HEK293T (cell line): ENCODE measurements around the gene MLLT11.
"Not testable (repeated sequence)": the region's sequence is repeated elsewhere in the genome, so short reads cannot be mapped to it uniquely, and the experiment has no call there.

Experiments used
- CTCF ChIA-PET: fragments of 350-600 bp; formaldehyde crosslinking; extraction: SDS; loops from one replicate; lab custom pipeline; 2021; ENCODE audit warnings: antibody characterized with exemption, inconsistent platforms; lab: Yijun Ruan, JAX
- POLR2A ChIA-PET: fragments of 350-600 bp; formaldehyde crosslinking; extraction: SDS; loops from one replicate; lab custom pipeline; 2020; ENCODE audit warnings: antibody characterized with exemption, inconsistent platforms; lab: Yijun Ruan, JAX
- DNase-seq: peaks from one replicate; pipeline ENCODE4 v3.0.0; 2012; ENCODE audit warnings: mixed read lengths; ENCODE audit errors: extremely low spot score
- ARNT ChIP-seq: fragments of 450-650 bp; IDR thresholded peaks from 2 replicates; pipeline ENCODE4 v1.6.1; 2017; ENCODE audit warnings: mild to moderate bottlenecking
- BHLHE40 ChIP-seq: fragments of 450-650 bp; IDR thresholded peaks from 2 replicates; pipeline ENCODE4 v1.6.1; 2016; ENCODE audit warnings: mild to moderate bottlenecking, moderate library complexity, borderline replicate concordance
- CTBP1 ChIP-seq: fragments of 450-650 bp; IDR thresholded peaks from 2 replicates; pipeline ENCODE4 v1.6.1; 2016; ENCODE audit warnings: borderline replicate concordance
- ELF4 ChIP-seq: fragments of 450-650 bp; IDR thresholded peaks from 2 replicates; pipeline ENCODE4 v1.6.1; 2017; ENCODE audit warnings: antibody characterized with exemption
- FOXA1 ChIP-seq: fragments of 450-650 bp; IDR thresholded peaks from 2 replicates; pipeline ENCODE4 v1.6.1; 2016; ENCODE audit warnings: mild to moderate bottlenecking
- FOXK2 ChIP-seq: fragments of 450-650 bp; IDR thresholded peaks from 2 replicates; pipeline ENCODE4 v1.6.1; 2016; ENCODE audit warnings: mild to moderate bottlenecking
- FOXM1 ChIP-seq: fragments of 450-650 bp; IDR thresholded peaks from 2 replicates; pipeline ENCODE4 v1.6.1; 2017; ENCODE audit warnings: mild to moderate bottlenecking, borderline replicate concordance
- L3MBTL2 ChIP-seq: fragments of 450-650 bp; conservative IDR thresholded peaks from 2 replicates; pipeline ENCODE4 v1.6.1; 2016; ENCODE audit warnings: mild to moderate bottlenecking
- LEF1 ChIP-seq: fragments of 450-650 bp; IDR thresholded peaks from 2 replicates; pipeline ENCODE4 v1.6.1; 2017; ENCODE audit warnings: mild to moderate bottlenecking, borderline replicate concordance
- NFRKB ChIP-seq: fragments of 450-650 bp; IDR thresholded peaks from 2 replicates; pipeline ENCODE4 v1.6.1; 2016; ENCODE audit warnings: mild to moderate bottlenecking, moderate library complexity
- SP1 ChIP-seq: fragments of 450-650 bp; IDR thresholded peaks from 2 replicates; pipeline ENCODE4 v1.6.1; 2017
- SUZ12 ChIP-seq: fragments of 450-650 bp; IDR thresholded peaks from 2 replicates; pipeline ENCODE4 v1.6.1; 2016; ENCODE audit warnings: mild to moderate bottlenecking
- TARDBP ChIP-seq: fragments of 450-650 bp; IDR thresholded peaks from 2 replicates; pipeline ENCODE4 v1.6.1; 2016
- ZNF384 ChIP-seq: fragments of 450-650 bp; IDR thresholded peaks from 2 replicates; pipeline ENCODE4 v1.6.1; 2016
- TF ChIP-seq, protein P1 (sequence below): fragments of 450-650 bp; IDR thresholded peaks from 2 replicates; pipeline ENCODE4 v1.6.1; 2016

Gene MLLT11

DNA sequence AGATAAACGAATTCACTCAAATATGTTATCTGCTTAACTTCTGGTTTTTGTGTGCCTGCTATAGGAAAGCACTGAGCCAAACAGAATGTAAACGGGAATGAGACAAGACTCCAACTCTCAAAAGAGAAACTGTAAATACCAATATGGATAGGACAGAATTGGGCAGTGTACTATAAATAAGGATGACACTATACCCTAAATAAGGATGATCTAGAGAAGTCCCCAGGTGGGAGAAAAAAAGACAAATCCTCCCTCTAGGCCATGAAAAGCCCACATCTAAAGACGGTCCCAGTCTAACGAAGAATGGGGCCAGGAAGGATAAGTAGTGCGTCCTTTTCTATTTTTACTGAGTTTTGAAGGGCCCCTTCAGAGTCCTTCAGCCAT, 8.9 kb downstream of the MLLT11 start:
- DNase-seq: no peak
- POLR2A ChIA-PET: interaction anchor here (1.1 to 3.9 kb wide), 2 partner anchors 9 to 96 kb away, joined by 5 to 69 read pairs; partner anchors contain the start of genes CDC42SE1 and MLLT11
- CTCF ChIA-PET: no interaction called here
- TF ChIP-seq SUZ12 (no peak), FOXM1 (no peak), LEF1 (no peak), FOXK2 (no peak)

GRCh38 chr1:151070474-151071276, 10.5 kb downstream of the MLLT11 start, which contains the start of gene GABPB2:
Gene GABPB2, plus strand, starts transcription at chr1:151070761. Its CDS starts 17,429 bp downstream, at chr1:151088190.
- peak; percentile 99 for TF ChIP-seq ELF4
- no peak; the same call in 1 of the 2 replicates for TF ChIP-seq ZNF384
- peak; percentile 83 for TF ChIP-seq L3MBTL2
- TF ChIP-seq FOXA1: no peak
- TF ChIP-seq FOXK2: no peak
- peak; percentile 99 for TF ChIP-seq NFRKB
- no peak for TF ChIP-seq SUZ12
- peak; percentile 97 for TF ChIP-seq FOXM1
- TF ChIP-seq TARDBP: peak; percentile 59
- no peak for TF ChIP-seq ARNT
- TF ChIP-seq, protein P1, sequence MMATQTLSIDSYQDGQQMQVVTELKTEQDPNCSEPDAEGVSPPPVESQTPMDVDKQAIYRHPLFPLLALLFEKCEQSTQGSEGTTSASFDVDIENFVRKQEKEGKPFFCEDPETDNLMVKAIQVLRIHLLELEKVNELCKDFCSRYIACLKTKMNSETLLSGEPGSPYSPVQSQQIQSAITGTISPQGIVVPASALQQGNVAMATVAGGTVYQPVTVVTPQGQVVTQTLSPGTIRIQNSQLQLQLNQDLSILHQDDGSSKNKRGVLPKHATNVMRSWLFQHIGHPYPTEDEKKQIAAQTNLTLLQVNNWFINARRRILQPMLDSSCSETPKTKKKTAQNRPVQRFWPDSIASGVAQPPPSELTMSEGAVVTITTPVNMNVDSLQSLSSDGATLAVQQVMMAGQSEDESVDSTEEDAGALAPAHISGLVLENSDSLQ: no peak
- peak; percentile 74 for TF ChIP-seq CTBP1
- ChIA-PET POLR2A (interaction anchor here (0.5 to 3.9 kb wide), 15 partner anchors 10 to 128 kb away, joined by 3 to 69 read pairs (median 4); partner anchors contain the start of genes C1orf56, CDC42SE1, MINDY1 and MLLT11), CTCF (interaction anchor here (0.6 to 1.0 kb wide), 4 partner anchors 8 to 136 kb away, joined by 3 to 5 read pairs (median 3); no protein-coding TSS in a partner anchor)
- peak; percentile 92 for DNase-seq

- DNase-seq: no peak
- TF ChIP-seq, protein P1: no peak
- TF ChIP-seq NFRKB (no peak), SP1 (no peak)
- POLR2A ChIA-PET: interaction anchor here (0.7 to 3.9 kb wide), 5 partner anchors 12 to 182 kb away, joined by 3 to 69 read pairs (median 3); partner anchors contain the start of genes CDC42SE1, MLLT11, PIP5K1A and PSMD4
- CTCF ChIA-PET: interaction anchor here (0.6 to 2.2 kb wide), 9 partner anchors 9 to 67 kb away, joined by 3 to 7 read pairs (median 5); partner anchors contain the start of gene MINDY1
Measured at GRCh38 chr1:151072224-151072623, 12.0 kb downstream of the MLLT11 start.

DNA sequence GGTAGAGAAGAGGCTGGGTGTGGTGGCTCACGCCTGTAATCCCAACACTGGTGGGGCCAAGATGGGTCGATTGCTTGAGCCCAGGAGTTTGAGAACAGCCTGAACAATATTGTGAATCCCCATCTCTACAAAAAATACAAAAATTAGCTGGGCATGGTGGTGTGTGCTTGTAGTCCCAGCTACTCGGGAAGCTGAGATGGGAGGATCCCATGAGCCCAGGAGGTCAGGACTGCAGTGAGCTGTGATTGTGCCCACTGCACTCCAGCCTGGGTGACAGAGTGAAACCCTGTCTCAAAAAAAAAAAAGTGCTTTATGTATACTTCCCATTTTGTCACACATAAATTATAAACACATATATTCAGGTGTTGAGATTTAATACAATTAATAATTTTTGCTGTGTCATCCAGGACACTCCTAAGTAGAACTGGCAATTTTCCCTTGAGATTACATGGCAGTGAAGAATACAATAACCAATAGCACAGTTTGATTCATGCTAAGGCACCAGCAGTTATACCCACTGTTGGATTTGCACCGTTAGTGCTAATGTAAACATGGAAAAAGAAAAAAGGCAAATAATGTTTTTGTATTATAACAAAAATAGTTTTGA, 25.9 kb downstream of the MLLT11 start:
- DNase-seq: no peak
- CTCF ChIA-PET: interaction anchor here (0.6 to 1.7 kb wide), 5 partner anchors 13 to 90 kb away, joined by 3 to 14 read pairs (median 4); no protein-coding TSS in a partner anchor
- TF ChIP-seq, protein P1: no peak
- TF ChIP-seq BHLHE40 (no peak), FOXA1 (no peak), FOXK2 (no peak), CTBP1 (no peak), SUZ12 (no peak)
- POLR2A ChIA-PET: interaction anchor here (1.1 kb wide), 1 partner anchor 15 kb away, joined by 4 read pairs; the partner anchor contains the start of gene GABPB2

GRCh38 chr1:151097426-151097825, 37.2 kb downstream of the MLLT11 start:
- ChIA-PET POLR2A (interaction anchor here (0.7 kb wide), 2 partner anchors 26 to 68 kb away, joined by 3 read pairs; partner anchors contain the start of gene GABPB2), CTCF (interaction anchor here (0.9 to 1.0 kb wide), 2 partner anchors 113 to 156 kb away, joined by 3 to 4 read pairs; no protein-coding TSS in a partner anchor)
- DNase-seq: not testable (repeated sequence)

GRCh38 chr1:151098126-151098525, 37.9 kb downstream of the MLLT11 start:
- TF ChIP-seq LEF1: no peak
- no peak for TF ChIP-seq L3MBTL2
- no peak for TF ChIP-seq ARNT
- no peak for TF ChIP-seq ZNF384
- TF ChIP-seq FOXA1: no peak
- TF ChIP-seq CTBP1: no peak
- TF ChIP-seq TARDBP: no peak
- no peak for TF ChIP-seq FOXM1
- no peak for TF ChIP-seq NFRKB
- CTCF ChIA-PET: interaction anchor here (0.9 to 2.0 kb wide), 2 partner anchors 11 to 113 kb away, joined by 3 to 14 read pairs; no protein-coding TSS in a partner anchor
- no peak for DNase-seq
- POLR2A ChIA-PET: no interaction called here
